Colonic mucosa (tissue), 4 donors: ENCODE measurements around the gene PRR35. TPM values are rescaled to one million over a fixed set of nuclear protein-coding genes. Genes with fewer than 3 reads are reported as not detected.

Experiments used
- DNase-seq: peaks from one replicate; pipeline ENCODE4 v3.0.0-alpha.2; 2020
- H3K27ac ChIP-seq: fragments of 200-600 bp; one replicate; pipeline ENCODE4 v1.8.0; 2021
- H3K27me3 ChIP-seq: fragments of 200-600 bp; one replicate; pipeline ENCODE4 v1.8.0; 2021
- H3K36me3 ChIP-seq: fragments of 200-600 bp; one replicate; pipeline ENCODE4 v1.8.0; 2021
- H3K4me1 ChIP-seq: fragments of 200-600 bp; one replicate; pipeline ENCODE4 v1.8.0; 2021; ENCODE audit warnings: mild to moderate bottlenecking
- H3K4me3 ChIP-seq: fragments of 200-600 bp; one replicate; pipeline ENCODE4 v1.8.0; 2021
- H3K9ac ChIP-seq, 2 donors: one replicate each; pipeline ENCODE4 v1.7.0; 2013; ENCODE audit warnings: control low read depth in 2 of 2, low read depth in 2 of 2, low read length in 2 of 2
- H3K9me3 ChIP-seq: fragments of 200-600 bp; one replicate; pipeline ENCODE4 v1.8.0; 2021
- CTCF ChIP-seq: fragments of 200-600 bp; IDR thresholded peaks from one replicate; pipeline ENCODE4 v1.8.0; 2022; ENCODE audit warnings: antibody characterized with exemption, mild to moderate bottlenecking
- intact Hi-C: fragments of 100-400 bp; cut with DNase I; formaldehyde crosslinking; loops from one replicate; pipeline ENCODE4 v1.14.1; 2022
- total RNA-seq, 2 donors: library from RNA; stranded (reverse); fragmentation: NEBNext Ultra II Directional in 1 of 2; extraction: Animal tissue kit (Norgen Biotek cat#: 25700) in 1 of 2; gene quantifications; one replicate each; pipeline ENCODE4 v1.2.1, GENCODE V29; 2021
- donor health status: healthy.
- donor health status: DM: no; HTN: no; CAD: no.
- donor health status: DM: no; HTN: no; CAD: no.

The PRR35 gene
- total RNA-seq, 2 donors from 2014 or later = not detected

- intact Hi-C loops = no loop called here
- Histone ChIP-seq H3K36me3 (no peaks in the 10 kb centered on the region), H3K4me3 (no peak overlapping the region), H3K27ac (no peak overlapping the region), H3K9me3 (no peaks in the 10 kb centered on the region), H3K4me1 (peaks cover under 1% of the 10 kb centered on the region), H3K27me3 (no peaks in the 10 kb centered on the region), H3K9ac (peak overlapping the region in 1 of 2 donors; percentile 12)
- no peak for TF ChIP-seq CTCF
- no peak for DNase-seq
Measured at GRCh38 chr16:586047-586644, 26.0 kb downstream of the PRR35 start.

- intact Hi-C loops = no loop called here
Measured at GRCh38 chr16:586645-587590, 26.7 kb downstream of the PRR35 start.

GRCh38 chr16:588639-588888 is 28.4 kb downstream of the PRR35 start:
- no peak for DNase-seq
- Histone ChIP-seq H3K9ac (peak overlapping the region; percentile 84 to 88), H3K9me3 (no peaks in the 10 kb centered on the region), H3K36me3 (no peaks in the 10 kb centered on the region), H3K27ac (peak overlapping the region; percentile 97), H3K4me1 (peaks cover 20% of the 10 kb centered on the region), H3K4me3 (peak overlapping the region; percentile 81), H3K27me3 (no peaks in the 10 kb centered on the region)
- no peak for TF ChIP-seq CTCF
- intact Hi-C loops = no loop called here

More at GRCh38 chr16:586645-587590, 26.7 kb downstream of the PRR35 start:
- Histone ChIP-seq H3K4me3 (no peak overlapping the region), H3K4me1 (peaks cover 6% of the 10 kb centered on the region), H3K27ac (no peak overlapping the region), H3K9me3 (no peaks in the 10 kb centered on the region), H3K27me3 (no peaks in the 10 kb centered on the region), H3K36me3 (no peaks in the 10 kb centered on the region), H3K9ac (peak overlapping the region; percentile 35 to 46)
- DNase-seq = no peak
- TF ChIP-seq CTCF = no peak

GRCh38 chr16:588889-589657 is 28.9 kb downstream of the PRR35 start:
- H3K9ac ChIP-seq = peak overlapping the region; percentile 84 to 88
- peak; percentile 99 for DNase-seq
- peaks cover 20% of the 10 kb centered on the region for H3K4me1 ChIP-seq
- H3K9me3 ChIP-seq = no peaks in the 10 kb centered on the region
- peak overlapping the region; percentile 81 for H3K4me3 ChIP-seq
- intact Hi-C loops = no loop called here
- peak overlapping the region; percentile 97 for H3K27ac ChIP-seq
- no peak for TF ChIP-seq CTCF
- H3K27me3 ChIP-seq = no peaks in the 10 kb centered on the region
- no peaks in the 10 kb centered on the region for H3K36me3 ChIP-seq

GRCh38 chr16:589658-590187 is 29.5 kb downstream of the PRR35 start, which contains the start of gene RAB40C:
TSS of gene RAB40C (plus strand) at chr16:590066. CDS start at chr16:590292, 226 bp downstream.
- intact Hi-C loops = no loop called here
- Histone ChIP-seq H3K4me3 (peak within 1 kb of the TSS; percentile 84), H3K27me3 (no peaks in the 10 kb centered on the region), H3K4me1 (peaks cover 25% of the 10 kb centered on the region), H3K27ac (peak within 1 kb of the TSS; percentile 97), H3K9me3 (no peaks in the 10 kb centered on the region), H3K36me3 (no peaks in the 10 kb centered on the region), H3K9ac (peak within 1 kb of the TSS; percentile 86 to 96)
- no peak for TF ChIP-seq CTCF
- DNase-seq = peak; percentile 99
